ENCODE results near the gene NKX1-1. TPM values are rescaled to one million over a fixed set of nuclear protein-coding genes. Genes with fewer than 3 reads are reported as not detected.
A peak's percentile ranks its signal among the peaks of the same experiment; 100 is the strongest.

NKX1-1 gene
- total and polyA plus RNA-seq, 4 donors, result not detected

DNA sequence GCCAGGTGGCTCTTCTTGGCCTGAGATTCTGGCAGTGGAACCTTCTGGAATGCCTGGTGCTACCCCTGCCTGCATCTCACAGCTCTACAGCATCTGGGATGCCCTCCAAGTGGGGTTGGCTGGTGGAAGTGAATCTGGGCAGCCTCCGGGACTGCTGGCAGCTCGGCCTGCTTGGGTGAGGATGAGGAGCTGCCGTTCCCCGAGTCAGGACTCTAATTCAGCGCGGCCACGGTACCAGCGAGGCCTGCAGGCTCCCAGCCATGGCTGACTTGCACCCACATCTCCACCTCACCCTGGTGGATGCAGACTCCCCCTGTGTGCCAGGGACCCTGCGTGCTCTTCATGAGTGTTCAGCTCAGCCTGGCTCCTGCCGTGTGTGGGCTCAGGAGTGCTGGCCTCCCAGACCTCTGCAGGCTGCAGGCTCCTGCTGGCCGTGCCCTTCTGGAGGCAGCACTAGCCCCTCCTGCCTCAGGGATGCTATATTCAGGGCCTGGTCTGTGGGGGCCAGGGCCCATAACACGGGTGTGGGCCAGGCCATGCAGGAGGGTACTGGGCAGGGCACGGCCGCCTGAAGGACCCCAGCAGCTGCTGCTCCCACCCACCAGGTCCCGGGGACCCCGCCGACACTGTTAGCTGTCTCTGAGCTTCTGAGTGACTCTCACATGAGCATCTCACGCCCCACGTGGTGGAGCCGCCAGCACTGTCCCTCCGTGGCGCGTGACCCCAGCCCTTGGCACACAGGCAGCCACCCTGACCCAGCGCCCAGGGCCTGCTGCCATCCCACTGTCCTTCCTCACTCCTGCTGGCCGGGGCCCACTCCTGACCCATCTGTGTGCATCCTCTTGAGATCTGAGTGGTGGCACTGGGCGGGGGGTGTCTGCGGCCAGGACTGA is 48.6 kb downstream of the NKX1-1 start:
- 95 to 97% methylated on average over 25 to 27 of the region's 27 CpGs for WGBS, 2 donors
- no peak for DNase-seq

DNA sequence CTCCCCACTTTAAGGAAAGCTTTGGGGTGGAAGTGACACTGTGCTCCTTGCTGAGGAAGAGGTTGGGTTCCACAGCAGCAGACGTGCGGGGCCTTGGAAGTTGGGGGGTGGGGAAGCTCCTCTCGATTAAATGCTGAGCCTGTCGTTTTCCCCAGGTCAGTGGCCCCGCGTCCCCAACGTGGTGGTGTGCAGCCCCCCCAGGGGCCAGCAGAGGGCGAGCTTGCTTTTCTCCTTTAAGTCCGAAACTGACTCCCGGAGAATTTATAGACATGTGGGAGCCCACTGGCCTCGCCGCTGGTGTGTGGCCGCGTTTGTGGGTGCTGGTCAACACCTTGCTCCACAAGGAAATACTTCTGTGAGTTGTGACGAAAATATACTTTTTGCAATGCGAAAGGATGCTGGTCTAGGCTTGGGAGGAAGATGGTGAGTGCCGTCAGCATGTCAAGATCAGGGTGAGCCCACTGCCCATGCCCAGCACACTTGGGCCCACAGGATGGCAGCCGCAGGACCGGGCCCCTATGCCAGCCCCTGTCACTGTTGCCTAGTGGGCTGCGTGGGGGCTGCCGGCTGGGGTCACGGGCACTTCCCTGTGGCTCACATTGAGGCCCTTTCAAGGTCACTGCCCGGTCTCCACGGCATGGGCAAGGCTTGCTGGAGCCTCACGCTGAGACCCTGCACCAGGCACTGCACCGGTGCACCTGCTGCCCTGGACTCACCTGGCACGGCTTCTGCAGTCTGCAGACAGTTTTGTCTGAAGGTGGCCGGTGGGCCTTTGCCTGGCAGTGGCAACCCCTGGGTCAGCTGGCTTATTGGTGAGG is 49.9 kb downstream of the NKX1-1 start:
- H3K4me1 ChIP-seq (ENCODE audit: control insufficient read depth in 5 of 5, insufficient read depth in 5 of 5, low read length in 5 of 5), result peaks cover 0 to 3% (median 0%) of the 10 kb centered on the region in 5 donors
- no peak overlapping the region for H3K9ac ChIP-seq (ENCODE audit: insufficient read depth in 1 of 2, low read length in 2 of 2)
- ATAC-seq (ENCODE audit: insufficient read depth, low FRiP score) (peak; percentile 49), DNase-seq (peak; percentile 45 to 47 (median 46))
- 57 to 63% methylated on average over 28 of the region's 28 CpGs for WGBS, 2 donors
- no peaks in the 10 kb centered on the region for H3K9me3 ChIP-seq (ENCODE audit: control insufficient read depth in 4 of 4, insufficient read depth in 3 of 4, low read length in 3 of 4)
- H3K27me3 ChIP-seq (ENCODE audit: control insufficient read depth in 3 of 3, insufficient read depth in 3 of 3, low read length in 2 of 3), result no peaks in the 10 kb centered on the region
- TF ChIP-seq, protein P1, sequence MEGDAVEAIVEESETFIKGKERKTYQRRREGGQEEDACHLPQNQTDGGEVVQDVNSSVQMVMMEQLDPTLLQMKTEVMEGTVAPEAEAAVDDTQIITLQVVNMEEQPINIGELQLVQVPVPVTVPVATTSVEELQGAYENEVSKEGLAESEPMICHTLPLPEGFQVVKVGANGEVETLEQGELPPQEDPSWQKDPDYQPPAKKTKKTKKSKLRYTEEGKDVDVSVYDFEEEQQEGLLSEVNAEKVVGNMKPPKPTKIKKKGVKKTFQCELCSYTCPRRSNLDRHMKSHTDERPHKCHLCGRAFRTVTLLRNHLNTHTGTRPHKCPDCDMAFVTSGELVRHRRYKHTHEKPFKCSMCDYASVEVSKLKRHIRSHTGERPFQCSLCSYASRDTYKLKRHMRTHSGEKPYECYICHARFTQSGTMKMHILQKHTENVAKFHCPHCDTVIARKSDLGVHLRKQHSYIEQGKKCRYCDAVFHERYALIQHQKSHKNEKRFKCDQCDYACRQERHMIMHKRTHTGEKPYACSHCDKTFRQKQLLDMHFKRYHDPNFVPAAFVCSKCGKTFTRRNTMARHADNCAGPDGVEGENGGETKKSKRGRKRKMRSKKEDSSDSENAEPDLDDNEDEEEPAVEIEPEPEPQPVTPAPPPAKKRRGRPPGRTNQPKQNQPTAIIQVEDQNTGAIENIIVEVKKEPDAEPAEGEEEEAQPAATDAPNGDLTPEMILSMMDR (IDR thresholded peaks at IDR 0.05; ENCODE audit: control extremely low read depth, extremely low read depth), result peak; percentile 42
- H3K27ac ChIP-seq (ENCODE audit: low read depth in 1 of 2, low read length in 1 of 2), result no peak overlapping the region
- H3K36me3 ChIP-seq (ENCODE audit: control insufficient read depth in 4 of 4, insufficient read depth in 4 of 4, low read length in 4 of 4), result peaks cover 2 to 52% (median 3%) of the 10 kb centered on the region in 4 donors
- H3K4me3 ChIP-seq, result no peak overlapping the region

More for the DNA sequence above, 48.6 kb downstream of the NKX1-1 start:
- TF ChIP-seq, protein P1 (IDR thresholded peaks at IDR 0.05; ENCODE audit: control extremely low read depth, extremely low read depth), result no peak
- Histone ChIP-seq H3K9me3 (ENCODE audit: control insufficient read depth in 4 of 4, insufficient read depth in 3 of 4, low read length in 3 of 4) (no peaks in the 10 kb centered on the region), H3K27ac (ENCODE audit: low read depth in 1 of 2, low read length in 1 of 2) (no peak overlapping the region), H3K36me3 (ENCODE audit: control insufficient read depth in 4 of 4, insufficient read depth in 4 of 4, low read length in 4 of 4) (peaks cover 2 to 50% (median 3%) of the 10 kb centered on the region in 4 donors), H3K4me3 (no peak overlapping the region), H3K4me1 (ENCODE audit: control insufficient read depth in 5 of 5, insufficient read depth in 5 of 5, low read length in 5 of 5) (peaks cover 0 to 3% (median 0%) of the 10 kb centered on the region in 5 donors), H3K27me3 (ENCODE audit: control insufficient read depth in 3 of 3, insufficient read depth in 3 of 3, low read length in 2 of 3) (no peaks in the 10 kb centered on the region), H3K9ac (ENCODE audit: insufficient read depth in 1 of 2, low read length in 2 of 2) (no peak overlapping the region)
- no peak for ATAC-seq (ENCODE audit: insufficient read depth, low FRiP score)

DNA sequence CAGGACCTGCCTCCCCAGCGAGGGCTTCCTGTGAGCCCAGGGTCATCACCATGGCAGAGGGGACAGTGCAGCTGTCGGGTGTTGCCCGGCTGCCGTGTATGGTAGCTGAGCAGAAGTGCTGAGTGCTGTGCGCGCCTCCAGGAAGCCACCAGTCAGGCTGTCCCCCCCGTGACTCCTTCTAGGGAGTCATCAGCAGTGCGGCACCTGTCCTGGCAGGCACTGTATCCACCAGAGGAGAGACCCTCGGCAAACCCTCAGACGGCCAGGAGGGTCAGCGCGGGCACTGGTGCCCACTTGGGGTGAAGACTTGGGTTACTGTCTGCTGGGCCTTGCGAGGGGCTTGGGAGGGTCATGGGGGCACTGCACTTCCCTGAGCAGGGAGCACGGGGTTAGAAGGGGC is 50.9 kb downstream of the NKX1-1 start:
- Histone ChIP-seq H3K9ac (ENCODE audit: insufficient read depth in 1 of 2, low read length in 2 of 2) (no peak overlapping the region), H3K27me3 (ENCODE audit: control insufficient read depth in 3 of 3, insufficient read depth in 3 of 3, low read length in 2 of 3) (no peaks in the 10 kb centered on the region), H3K4me1 (ENCODE audit: control insufficient read depth in 5 of 5, insufficient read depth in 5 of 5, low read length in 5 of 5) (peaks cover 0 to 3% (median 0%) of the 10 kb centered on the region in 5 donors), H3K4me3 (no peak overlapping the region), H3K27ac (ENCODE audit: low read depth in 1 of 2, low read length in 1 of 2) (no peak overlapping the region), H3K9me3 (ENCODE audit: control insufficient read depth in 4 of 4, insufficient read depth in 3 of 4, low read length in 3 of 4) (no peaks in the 10 kb centered on the region), H3K36me3 (ENCODE audit: control insufficient read depth in 4 of 4, insufficient read depth in 4 of 4, low read length in 4 of 4) (peaks cover 2 to 47% (median 3%) of the 10 kb centered on the region in 4 donors)
- ATAC-seq (ENCODE audit: insufficient read depth, low FRiP score), result no peak
- DNase-seq, result no peak
- TF ChIP-seq, protein P1 (IDR thresholded peaks at IDR 0.05; ENCODE audit: control extremely low read depth, extremely low read depth), result no peak
- WGBS, 2 donors, result 94 to 96% methylated on average over 14 of the region's 14 CpGs
